GM23248 (cell line): Measurements from ENCODE around the gene CTIF. TPM values are rescaled to one million over a fixed set of nuclear protein-coding genes. Genes with fewer than 3 reads are reported as not detected.

Experiments used
- DNase-seq: peaks from one replicate; pipeline ENCODE4 v3.0.0-alpha.2; 2015
- H2AFZ ChIP-seq: fragments of 200-600 bp; sonication (generic); 2 replicates; pipeline ENCODE4 v1.6.1; 2016; ENCODE audit warnings: antibody characterized with exemption
- H3F3A ChIP-seq: fragments of 200-600 bp; sonication (generic); 2 replicates; pipeline ENCODE4 v1.6.1; 2016; ENCODE audit warnings: mild to moderate bottlenecking, antibody characterized with exemption, mixed run types; ENCODE audit not compliant: insufficient read depth
- H3K27ac ChIP-seq: fragments of 200-600 bp; sonication (generic); 2 replicates; pipeline ENCODE4 v1.5.1; 2016; ENCODE audit warnings: mild to moderate bottlenecking
- H3K27me3 ChIP-seq: fragments of 200-600 bp; sonication (generic); replicated peaks from 2 replicates; pipeline ENCODE4 v1.6.1; 2016; ENCODE audit warnings: mild to moderate bottlenecking; ENCODE audit not compliant: insufficient read depth
- H3K36me3 ChIP-seq: fragments of 200-600 bp; sonication (generic); 2 replicates; pipeline ENCODE4 v1.6.1; 2016; ENCODE audit warnings: low read depth, mild to moderate bottlenecking
- H3K4me1 ChIP-seq: fragments of 200-600 bp; sonication (generic); 2 replicates; pipeline ENCODE4 v1.6.1; 2016; ENCODE audit warnings: mild to moderate bottlenecking; ENCODE audit not compliant: insufficient read depth
- H3K4me2 ChIP-seq: fragments of 200-600 bp; sonication (generic); one replicate; pipeline ENCODE4 v1.6.1; 2016; ENCODE audit warnings: mild to moderate bottlenecking; ENCODE audit not compliant: unreplicated experiment
- H3K4me3 ChIP-seq: fragments of 200-600 bp; sonication (generic); 2 replicates; pipeline ENCODE4 v1.5.1; 2016; ENCODE audit warnings: mild to moderate bottlenecking
- H3K79me2 ChIP-seq: fragments of 200-600 bp; sonication (generic); 2 replicates; pipeline ENCODE4 v1.6.1; 2016; ENCODE audit warnings: mild to moderate bottlenecking; ENCODE audit not compliant: insufficient read depth
- H3K9ac ChIP-seq: fragments of 200-600 bp; sonication (generic); 2 replicates; pipeline ENCODE4 v1.6.1; 2016; ENCODE audit warnings: mild to moderate bottlenecking
- H3K9me2 ChIP-seq: fragments of 200-600 bp; sonication (generic); 2 replicates; pipeline ENCODE4 v1.6.1; 2016; ENCODE audit warnings: mixed run types, mild to moderate bottlenecking, moderate library complexity; ENCODE audit not compliant: insufficient read depth
- H3K9me3 ChIP-seq: fragments of 200-600 bp; sonication (generic); one replicate; pipeline ENCODE4 v1.6.1; 2017; ENCODE audit warnings: low read depth
- H4K20me1 ChIP-seq: fragments of 200-600 bp; sonication (generic); 2 replicates; pipeline ENCODE4 v1.6.0; 2016; ENCODE audit not compliant: insufficient read depth
- EZH2 ChIP-seq: fragments of 200-600 bp; sonication (generic); IDR thresholded peaks from 2 replicates; pipeline ENCODE4 v1.6.1; 2018; ENCODE audit warnings: antibody characterized with exemption, mild to moderate bottlenecking; ENCODE audit not compliant: insufficient read depth, poor library complexity, severe bottlenecking
- EZH2phosphoT487 ChIP-seq: fragments of 200-600 bp; sonication (generic); IDR thresholded peaks from 2 replicates; pipeline ENCODE4 v1.6.1; 2018; ENCODE audit warnings: antibody characterized with exemption, moderate library complexity, mild to moderate bottlenecking, low read depth; ENCODE audit not compliant: insufficient read depth
- WGBS, 2 experiments: methylation state at CpG; one replicate each; pipeline ENCODE4 v1.1.6; 2015 to 2017; ENCODE audit warnings: low lambda C conversion rate in 2 of 2, low coverage in 1 of 2; ENCODE audit errors: missing lambda C conversion rate in 2 of 2; 5-methylcytosine and 5-hydroxymethylcytosine counted together
- in situ Hi-C: fragments of 300-500 bp; cut with MboI; formaldehyde crosslinking; loops from 2 replicates; pipeline ENCODE4 v1.15.0; 2020
- polyA plus RNA-seq: library from polyadenylated mRNA; unstranded; fragments of >200 nt; fragmentation: Nextera tagmentation; extraction: Ambion mirVana; gene quantifications from 2 replicates; pipeline ENCODE4 v1.2.1, GENCODE V29; 2016
- total RNA-seq: library from RNA; depleted of rRNA; stranded (reverse); fragments of >200 nt; shearing (Covaris generic); gene quantifications from 2 replicates; pipeline ENCODE4 v1.2.3, GENCODE V29; 2014

Gene CTIF
- total and polyA plus RNA-seq, 2 experiments from 2014 or later: 21.5 to 46.8 TPM

GRCh38 chr18:48672671-48673340, 134.0 kb downstream of the CTIF start:
- H3K27me3 ChIP-seq: no peaks in the 10 kb centered on the region
- H3K4me3 ChIP-seq: no peak overlapping the region
- no peaks in the 10 kb centered on the region for H3K9me2 ChIP-seq
- peaks cover 15% of the 10 kb centered on the region for H3F3A ChIP-seq
- no peak overlapping the region for H3K4me2 ChIP-seq
- H3K9me3 ChIP-seq: no peaks in the 10 kb centered on the region
- H3K9ac ChIP-seq: no peak overlapping the region
- DNase-seq: no peak
- no peak overlapping the region for H3K27ac ChIP-seq
- TF ChIP-seq EZH2phosphoT487 (no peak), EZH2 (no peak)
- peaks cover 30% of the 10 kb centered on the region for H3K4me1 ChIP-seq
- in situ Hi-C loops: loop anchor here (10.0 kb wide), 1 partner anchor 502 kb away; no protein-coding TSS in a partner anchor
- peaks cover 30% of the 10 kb centered on the region for H3K79me2 ChIP-seq
- 97 to 98% methylated on average over 6 of the region's 6 CpGs for WGBS, 2 experiments
- H2AFZ ChIP-seq: no peak overlapping the region
- peaks cover 26% of the 10 kb centered on the region for H3K36me3 ChIP-seq
- H4K20me1 ChIP-seq: no peaks in the 10 kb centered on the region; the same call in 1 of the 2 replicates

DNA sequence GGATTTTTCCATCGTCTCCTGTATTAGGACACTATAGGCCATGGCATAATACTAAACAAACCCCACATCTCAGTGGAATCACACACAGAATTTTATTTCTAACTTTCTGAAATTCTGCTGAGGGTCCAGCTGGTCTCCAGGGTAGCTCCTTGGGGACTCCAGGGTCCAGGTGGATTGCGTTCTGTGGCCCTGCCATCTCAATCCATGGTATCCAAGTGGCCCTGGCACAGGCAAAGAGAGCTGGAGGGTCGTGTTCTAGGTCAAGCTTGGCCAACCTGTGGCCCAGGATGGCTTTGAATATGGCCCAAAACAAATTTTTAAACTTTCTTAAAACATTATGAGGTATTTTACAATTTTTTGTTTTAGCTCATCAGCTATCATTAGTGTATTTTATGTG, 134.6 kb downstream of the CTIF start:
- in situ Hi-C loops: loop anchor here (10.0 kb wide), 1 partner anchor 501 kb away; no protein-coding TSS in a partner anchor

GRCh38 chr18:48673853-48674721, 135.3 kb downstream of the CTIF start:
- no peaks in the 10 kb centered on the region for H3K9me2 ChIP-seq
- H3K9ac ChIP-seq: peak overlapping the region; percentile 38; the same call in 1 of the 2 replicates
- peaks cover 37% of the 10 kb centered on the region for H3K36me3 ChIP-seq
- TF ChIP-seq EZH2 (no peak), EZH2phosphoT487 (no peak)
- 52 to 53% methylated on average over 8 to 9 of the region's 9 CpGs for WGBS, 2 experiments
- H2AFZ ChIP-seq: no peak overlapping the region
- H3K27me3 ChIP-seq: no peaks in the 10 kb centered on the region
- in situ Hi-C loops: loop anchor here (10.0 kb wide), 1 partner anchor 501 kb away; no protein-coding TSS in a partner anchor
- H3K79me2 ChIP-seq: peaks cover 30% of the 10 kb centered on the region
- H3K9me3 ChIP-seq: no peaks in the 10 kb centered on the region
- H4K20me1 ChIP-seq: no peaks in the 10 kb centered on the region; the same call in 1 of the 2 replicates
- H3F3A ChIP-seq: peaks cover 15% of the 10 kb centered on the region
- H3K27ac ChIP-seq: peak overlapping the region; percentile 58
- no peak overlapping the region for H3K4me3 ChIP-seq
- H3K4me2 ChIP-seq: peak overlapping the region; percentile 39
- peak; percentile 74 for DNase-seq
- peaks cover 30% of the 10 kb centered on the region for H3K4me1 ChIP-seq

More for the DNA sequence above, 134.6 kb downstream of the CTIF start:
- Histone ChIP-seq H3K4me1 (peaks cover 30% of the 10 kb centered on the region), H4K20me1 (no peaks in the 10 kb centered on the region; the same call in 1 of the 2 replicates), H3K4me2 (no peak overlapping the region), H3K79me2 (peaks cover 30% of the 10 kb centered on the region), H3K9ac (peak overlapping the region; percentile 38; the same call in 1 of the 2 replicates), H3K27me3 (no peaks in the 10 kb centered on the region), H3F3A (peaks cover 15% of the 10 kb centered on the region), H3K4me3 (no peak overlapping the region), H3K27ac (peak overlapping the region; percentile 58), H3K9me2 (no peaks in the 10 kb centered on the region), H2AFZ (no peak overlapping the region), H3K36me3 (peaks cover 33% of the 10 kb centered on the region), H3K9me3 (no peaks in the 10 kb centered on the region)
- WGBS, 2 experiments: 80 to 83% methylated on average over 3 of the region's 3 CpGs
- no peak for DNase-seq
- TF ChIP-seq EZH2 (no peak), EZH2phosphoT487 (no peak)

DNA sequence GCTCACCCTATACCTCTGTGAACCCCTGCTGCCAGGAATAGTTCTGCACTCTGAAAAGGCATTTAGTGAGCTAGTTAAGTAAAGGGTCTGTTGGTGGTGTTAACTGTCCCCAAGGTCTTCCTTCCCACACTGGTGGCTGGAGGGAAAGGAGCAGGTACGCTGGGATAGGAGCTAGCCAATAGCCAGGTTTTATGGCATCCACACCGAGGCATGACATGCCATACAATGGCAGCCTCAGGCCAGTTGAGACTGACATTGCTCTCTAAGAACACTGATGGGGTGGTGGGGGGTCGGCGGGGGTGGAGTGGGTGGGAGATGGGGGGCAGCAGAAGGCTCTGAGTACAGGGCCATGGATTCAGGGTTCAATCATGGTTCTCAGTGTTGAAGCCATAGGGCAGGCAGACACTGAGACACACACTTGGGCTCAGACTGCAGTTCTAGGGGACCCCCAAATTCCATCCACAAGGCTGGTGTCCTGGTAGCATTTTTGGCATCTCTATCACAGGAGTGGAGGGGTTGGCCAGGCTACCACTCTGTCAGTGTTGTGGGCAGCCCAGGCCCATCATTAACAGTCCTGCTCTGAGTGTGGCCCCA, 136.0 kb downstream of the CTIF start:
- Histone ChIP-seq H3K9me2 (no peaks in the 10 kb centered on the region), H3K9ac (peak overlapping the region; percentile 38; the same call in 1 of the 2 replicates), H3K27ac (peak overlapping the region; percentile 58), H4K20me1 (no peaks in the 10 kb centered on the region; the same call in 1 of the 2 replicates), H3K4me1 (peaks cover 30% of the 10 kb centered on the region), H3K4me3 (no peak overlapping the region), H3K79me2 (peaks cover 37% of the 10 kb centered on the region), H3K27me3 (no peaks in the 10 kb centered on the region), H3K4me2 (peak overlapping the region; percentile 39), H3K9me3 (no peaks in the 10 kb centered on the region), H3F3A (peaks cover 15% of the 10 kb centered on the region), H3K36me3 (peaks cover 36% of the 10 kb centered on the region), H2AFZ (no peak overlapping the region)
- WGBS, 2 experiments: 81 to 83% methylated on average over 4 of the region's 4 CpGs
- TF ChIP-seq EZH2phosphoT487: no peak
- no peak for TF ChIP-seq EZH2
- no peak for DNase-seq
- in situ Hi-C loops: loop anchor here (10.0 to 25.0 kb wide), 3 partner anchors 387 to 762 kb away; no protein-coding TSS in a partner anchor
